Hepatic stellate cell (primary cell): Measurements from ENCODE around the gene ZNF383.
"Not testable (repeated sequence)": the region's sequence is repeated elsewhere in the genome, so short reads cannot be mapped to it uniquely, and the experiment has no call there.

Source experiments
- DNase-seq: peaks from one replicate; pipeline ENCODE4 v3.0.0; 2011; ENCODE audit warnings: low spot score

Gene ZNF383

GRCh38 chr19:37294246-37294645, 76.2 kb downstream of the ZNF383 start:
- not testable (repeated sequence) for DNase-seq
